Activated CD8-positive, alpha-beta memory T cell treated with anti-CD3 and anti-CD28 coated beads for 1 hour (primary cell): Measurements from ENCODE around the gene PRKX.
"Not testable (repeated sequence)": the region's sequence is repeated elsewhere in the genome, so short reads cannot be mapped to it uniquely, and the experiment has no call there.

Experiments
- DNase-seq, 2 donors: peaks; one replicate each; pipeline ENCODE4 v3.0.0-alpha.2; 2020; ENCODE audit warnings: low read depth in 1 of 2; ENCODE audit errors: extremely low read depth in 1 of 2

The PRKX gene

DNA sequence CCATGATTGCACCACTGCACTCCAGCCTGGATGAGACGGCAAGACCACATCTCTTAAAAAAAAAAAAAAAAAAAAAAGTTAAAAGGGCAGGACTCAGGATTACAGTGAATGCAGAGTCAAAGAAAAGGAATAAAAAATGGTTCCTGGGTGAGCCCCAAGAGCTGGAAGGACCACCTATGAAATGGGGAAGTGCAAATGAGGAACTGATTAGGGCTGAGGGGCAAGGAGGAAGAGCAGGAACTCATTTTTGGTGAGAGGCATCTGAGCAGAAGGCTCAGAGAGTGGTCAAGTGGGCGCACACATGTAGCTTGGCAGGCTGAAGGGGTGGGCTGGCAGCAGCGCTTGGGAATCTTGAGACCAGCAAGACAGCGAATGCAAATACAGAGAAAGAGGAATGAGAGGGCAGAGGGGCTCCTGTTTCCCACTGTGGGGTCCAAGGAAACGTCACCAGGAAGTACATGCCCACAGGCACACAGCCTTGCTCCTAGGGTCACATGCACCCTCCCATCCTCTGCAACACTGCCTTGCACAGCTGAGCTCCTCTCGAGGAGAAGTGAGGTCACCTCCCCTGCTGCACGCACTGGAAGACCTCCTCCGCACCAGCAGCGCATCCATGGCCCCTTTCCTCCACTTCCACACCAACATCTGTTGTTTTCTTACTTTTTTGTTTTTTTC lies 49.7 kb downstream of the PRKX start:
- not testable (repeated sequence) for DNase-seq

DNA sequence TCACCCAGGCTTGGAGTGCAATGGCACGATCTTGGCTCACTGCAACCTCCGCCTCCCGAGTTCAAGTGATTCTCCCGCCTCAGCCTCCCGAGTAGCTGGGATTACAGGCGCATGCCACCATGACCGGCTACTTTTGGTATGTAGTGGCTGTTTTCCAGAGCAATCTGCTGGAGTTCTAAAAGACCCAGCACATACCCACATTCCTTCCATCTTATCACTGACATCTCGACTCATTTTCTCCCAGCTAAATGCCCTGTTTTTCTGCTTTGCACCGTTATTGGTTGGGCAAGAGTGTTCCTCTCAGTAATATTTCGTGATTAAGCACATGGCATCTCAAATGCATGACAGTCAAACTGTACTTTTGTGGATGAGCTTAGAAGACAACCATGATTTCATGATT lies 53.7 kb downstream of the PRKX start:
- no peak for DNase-seq

DNA sequence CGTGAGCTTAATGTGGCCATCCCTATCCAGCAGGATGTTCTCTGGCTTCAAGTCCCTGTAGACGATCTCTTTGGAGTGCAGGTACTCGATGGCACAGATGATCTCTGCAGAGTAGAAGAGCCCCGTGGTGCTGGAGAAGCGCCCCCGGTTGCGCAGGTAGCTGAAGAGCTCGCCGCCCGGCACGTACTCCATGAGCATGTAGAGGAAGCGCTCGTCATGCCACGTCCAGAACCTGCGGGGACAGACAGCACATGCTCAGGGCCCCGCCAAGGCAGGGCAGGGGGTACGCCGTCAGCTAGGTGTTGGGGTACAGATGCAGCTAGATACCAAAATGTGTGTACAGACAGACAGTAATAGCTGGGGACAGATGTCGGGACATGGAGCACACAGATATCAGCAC lies 58.3 kb downstream of the PRKX start:
- DNase-seq = no peak

DNA sequence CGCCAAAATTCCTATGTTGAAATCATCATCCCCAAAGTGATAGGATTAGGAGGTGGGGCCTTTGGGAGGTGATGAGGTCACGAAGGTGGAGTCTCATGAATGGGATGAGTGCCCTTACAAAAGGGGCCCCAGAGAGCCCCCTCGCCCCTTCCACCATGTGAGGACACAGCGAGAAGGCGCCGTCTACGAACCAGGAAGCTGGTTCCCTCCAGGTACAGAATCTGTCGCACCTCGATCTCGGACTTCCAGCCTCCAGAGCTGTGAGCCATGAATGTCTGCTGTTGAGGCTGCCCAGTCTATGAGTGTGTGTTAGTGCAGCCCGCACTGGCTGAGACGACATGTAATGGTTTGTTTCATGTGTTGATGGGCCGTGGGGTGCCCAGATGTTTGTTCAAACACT lies 60.3 kb downstream of the PRKX start:
- no peak for DNase-seq

DNA sequence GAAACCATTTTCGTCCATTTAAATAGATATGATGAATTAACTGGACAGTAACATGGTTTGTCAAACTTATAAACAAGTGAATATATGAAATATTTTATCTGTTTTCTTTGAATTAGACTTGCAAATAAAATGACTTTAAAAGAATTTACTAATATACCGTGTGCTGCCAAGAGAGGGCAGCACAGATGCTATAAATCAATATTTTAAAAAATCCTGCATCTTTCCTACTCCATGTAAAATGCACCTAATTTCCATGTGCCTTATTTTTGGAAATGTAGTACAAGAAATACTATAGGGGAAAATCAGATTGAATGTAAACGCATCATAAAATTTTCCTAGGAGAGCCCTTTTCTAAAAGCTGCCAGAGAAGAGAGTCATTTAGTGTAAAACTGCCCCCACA lies 62.2 kb downstream of the PRKX start:
- no peak for DNase-seq

DNA sequence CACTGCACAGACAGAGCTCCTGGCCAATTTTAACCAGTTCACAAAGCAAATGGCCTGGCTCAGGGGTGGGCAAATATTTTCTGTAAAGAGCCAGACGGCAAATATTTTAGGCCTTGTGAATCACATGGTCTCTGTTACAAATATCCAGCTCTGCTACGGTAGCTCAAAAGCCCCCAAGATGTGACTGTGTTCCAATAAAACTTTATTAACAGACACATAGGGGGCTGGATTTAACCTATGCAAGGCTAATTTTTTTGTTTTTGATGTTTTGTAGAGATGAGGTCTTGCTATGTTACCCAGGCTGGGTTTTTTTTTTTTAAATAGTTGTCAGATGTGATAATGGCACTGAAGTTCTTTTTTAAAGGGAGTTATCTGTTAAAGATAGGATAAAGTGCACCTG lies 65.4 kb downstream of the PRKX start:
- DNase-seq = no peak

DNA sequence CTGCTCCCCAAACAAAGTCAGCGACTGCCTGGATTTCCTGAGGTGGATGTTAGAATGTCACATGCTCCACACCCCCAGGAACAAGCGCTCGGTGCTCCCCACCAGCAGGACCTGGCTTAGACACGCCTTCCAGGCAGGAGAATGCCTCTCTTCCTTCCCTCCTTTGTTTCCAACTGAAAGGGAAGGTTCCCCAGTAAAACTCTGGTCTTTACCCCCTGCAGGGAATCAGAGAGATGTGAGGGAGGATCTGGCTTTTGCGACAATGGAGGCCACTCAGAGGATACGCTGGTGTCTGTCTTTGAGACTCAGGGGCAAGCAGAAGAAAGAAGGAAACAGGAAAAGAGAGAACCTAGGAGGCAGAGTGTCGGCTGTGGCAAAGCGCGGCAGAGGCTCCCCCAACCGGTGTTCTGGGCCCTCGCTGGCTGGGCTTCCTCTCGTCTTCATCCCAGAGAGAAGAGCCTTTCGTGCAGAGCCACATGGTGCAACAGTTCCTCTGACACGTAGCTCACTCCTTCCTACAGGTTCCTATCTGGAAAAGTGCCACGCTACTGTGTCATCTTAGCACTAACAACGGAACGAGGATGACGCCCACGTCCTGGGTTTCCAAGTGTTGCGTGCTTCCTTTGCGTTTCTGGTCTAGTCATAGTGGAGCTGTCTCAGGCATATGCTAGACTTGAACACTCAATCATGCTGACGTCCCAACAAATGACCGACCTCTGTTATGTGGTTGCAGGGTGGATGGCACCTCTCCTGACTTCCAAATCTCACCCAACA lies 73.4 kb downstream of the PRKX start:
- not testable (repeated sequence) for DNase-seq

DNA sequence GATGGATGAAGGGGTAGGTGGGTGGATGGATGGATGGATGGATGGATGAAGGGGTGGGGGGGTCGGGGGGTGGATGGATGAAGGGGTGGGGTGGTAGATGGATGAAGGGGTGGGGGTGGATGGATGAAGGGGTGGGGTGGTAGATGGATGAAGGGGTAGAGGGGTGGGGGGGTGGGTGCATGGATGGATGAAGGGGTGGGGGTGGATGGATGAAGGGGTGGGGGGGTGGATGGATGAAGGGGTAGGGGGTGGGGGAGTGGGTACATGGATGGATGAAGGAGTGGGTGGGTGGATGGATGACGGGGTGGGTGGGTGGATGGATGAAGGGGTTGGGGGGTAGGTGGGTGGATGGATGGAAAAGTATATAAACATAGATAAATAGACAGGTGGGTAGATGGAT lies 74.2 kb downstream of the PRKX start:
- no peak for DNase-seq

DNA sequence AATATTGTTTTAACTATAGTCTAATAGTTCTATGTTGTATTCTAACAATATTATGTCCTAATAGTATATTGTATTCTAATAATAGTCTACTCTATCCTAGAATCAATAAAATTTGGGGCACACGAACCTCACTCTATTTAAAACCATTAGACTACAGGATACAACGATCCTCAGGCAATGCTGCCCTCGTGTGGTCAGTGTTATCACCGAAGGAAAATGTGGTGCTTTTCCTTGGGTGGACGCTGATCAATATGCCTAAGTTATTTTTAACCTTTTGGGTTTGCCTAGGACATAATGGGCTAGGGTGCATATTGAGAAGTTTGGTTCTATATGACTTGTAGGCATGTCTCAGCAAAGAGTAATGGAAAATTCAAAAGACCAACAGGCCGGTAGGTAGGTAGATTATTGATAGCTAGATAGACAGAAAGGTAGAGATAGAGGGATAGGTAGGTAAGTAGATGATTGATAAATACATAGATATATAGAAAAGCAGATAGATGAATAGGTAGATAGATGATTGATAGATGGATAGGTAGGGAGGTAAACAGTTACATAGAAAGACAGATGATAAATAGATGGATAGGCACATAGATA lies 75.1 kb downstream of the PRKX start:
- DNase-seq = peak in 1 of 2 donors; percentile 8

DNA sequence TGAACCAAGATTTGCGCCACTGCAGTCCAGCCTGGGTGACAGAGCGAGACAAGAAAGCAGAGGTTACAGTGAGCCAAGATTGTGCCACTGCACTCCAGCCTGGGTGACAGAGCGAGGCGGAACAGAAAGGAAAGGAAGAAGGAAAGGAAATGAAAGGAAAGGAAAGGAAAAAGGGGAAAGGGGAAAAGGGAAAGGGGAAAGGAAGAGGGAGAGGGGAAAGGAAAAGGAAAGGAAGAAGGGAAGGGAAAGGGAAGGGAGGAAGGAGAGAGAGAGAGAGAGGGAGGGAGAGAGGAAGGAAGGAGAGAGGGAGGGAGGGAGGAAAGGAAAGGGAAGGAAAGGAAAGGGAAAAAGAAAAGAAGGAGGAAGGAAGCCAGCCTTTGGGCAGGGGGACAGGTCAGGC lies 76.6 kb downstream of the PRKX start:
- no peak for DNase-seq

DNA sequence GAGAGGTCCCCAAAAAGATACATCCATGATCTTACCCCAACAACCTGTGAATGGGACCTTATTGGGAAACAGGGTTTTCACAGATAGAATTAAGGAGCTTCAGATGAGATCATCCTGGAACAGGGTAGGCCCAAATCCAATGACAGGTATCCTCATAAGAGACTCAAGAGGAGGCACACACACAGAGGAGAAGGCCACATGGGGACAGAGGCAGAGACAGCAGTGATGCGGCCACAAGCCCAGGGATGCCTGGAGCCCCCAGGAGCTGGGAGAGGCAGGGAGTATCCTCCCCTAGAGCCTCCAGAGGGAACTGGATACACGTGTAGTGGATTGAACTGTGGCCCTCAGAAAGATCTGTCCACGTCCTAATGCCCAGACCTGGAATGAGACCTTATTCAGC lies 82.3 kb downstream of the PRKX start:
- DNase-seq = no peak

DNA sequence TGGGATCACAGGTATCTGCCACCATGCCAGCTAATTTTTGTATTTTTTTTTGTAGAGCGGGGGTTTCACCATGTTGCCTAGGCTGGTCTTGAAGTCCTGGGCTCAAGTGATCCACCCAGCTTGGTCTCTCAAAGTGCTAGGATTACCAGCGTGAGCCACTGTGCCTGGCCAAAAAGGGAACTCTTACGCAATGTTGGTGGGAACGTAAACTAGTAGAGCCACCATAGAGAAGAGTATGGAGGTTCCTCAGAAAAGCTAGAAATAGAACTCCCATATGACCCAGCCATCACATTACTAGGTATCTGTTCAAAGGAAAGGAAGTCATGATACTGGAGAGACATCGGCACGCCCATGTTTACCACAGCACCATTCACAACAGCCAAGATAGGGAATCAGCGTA lies 85.9 kb downstream of the PRKX start:
- no peak for DNase-seq

DNA sequence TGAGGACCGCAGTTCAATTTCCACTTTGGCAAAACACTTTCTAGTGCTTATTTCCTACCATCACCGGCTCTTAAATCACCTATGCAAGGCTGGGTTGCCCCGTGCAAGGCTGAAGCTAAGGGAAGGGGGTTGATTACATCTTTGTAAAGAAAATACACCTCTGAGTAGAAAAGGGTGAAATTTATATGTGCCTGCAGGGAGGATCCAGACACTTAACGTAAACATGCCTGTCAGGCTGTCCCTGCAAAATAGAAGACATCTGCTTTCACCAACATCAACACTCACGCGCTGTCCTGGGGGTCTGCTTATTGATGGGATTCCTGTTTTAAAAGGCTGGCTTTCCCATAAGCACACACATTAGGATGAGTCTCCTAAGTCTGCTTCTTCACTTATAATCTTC lies 92.0 kb downstream of the PRKX start:
- no peak for DNase-seq

DNA sequence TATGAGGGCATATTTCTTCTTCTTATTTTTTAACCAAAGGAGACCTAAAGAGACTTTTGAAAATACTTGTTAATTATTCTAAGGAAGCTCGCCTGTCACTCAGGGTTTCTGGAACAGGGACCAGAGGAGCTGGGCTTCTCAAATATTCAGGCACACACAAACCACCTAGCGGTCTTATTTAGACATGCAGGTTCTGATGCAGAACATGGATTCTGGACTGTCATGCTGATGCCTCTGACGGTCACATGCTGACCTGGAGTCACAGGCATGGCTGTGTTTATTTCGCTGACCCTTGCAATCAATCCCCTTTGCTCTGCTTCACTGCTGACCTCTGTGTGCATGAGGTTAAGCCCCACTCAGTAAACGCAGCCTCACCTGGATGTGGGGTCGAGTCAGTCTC lies 101.7 kb downstream of the PRKX start:
- DNase-seq = not testable (repeated sequence)

DNA sequence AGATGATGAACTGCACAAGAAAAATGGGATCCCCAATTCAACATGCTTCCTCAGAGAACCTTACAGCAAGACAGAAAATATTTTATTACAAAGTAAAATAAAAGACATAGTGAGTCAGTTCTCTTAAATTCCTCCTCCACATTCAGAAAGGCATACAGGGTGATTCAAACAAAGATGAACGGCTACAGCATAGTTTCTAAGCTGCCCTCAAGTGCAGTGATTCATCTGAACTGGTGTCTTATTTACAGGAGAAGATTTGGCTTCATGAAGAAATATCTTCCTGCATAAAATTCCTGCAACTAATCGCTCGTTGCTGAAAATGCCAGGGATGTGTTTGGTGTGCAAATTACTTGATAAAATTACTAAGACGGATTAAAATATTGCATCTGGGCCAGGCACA lies 103.6 kb downstream of the PRKX start:
- no peak for DNase-seq

DNA sequence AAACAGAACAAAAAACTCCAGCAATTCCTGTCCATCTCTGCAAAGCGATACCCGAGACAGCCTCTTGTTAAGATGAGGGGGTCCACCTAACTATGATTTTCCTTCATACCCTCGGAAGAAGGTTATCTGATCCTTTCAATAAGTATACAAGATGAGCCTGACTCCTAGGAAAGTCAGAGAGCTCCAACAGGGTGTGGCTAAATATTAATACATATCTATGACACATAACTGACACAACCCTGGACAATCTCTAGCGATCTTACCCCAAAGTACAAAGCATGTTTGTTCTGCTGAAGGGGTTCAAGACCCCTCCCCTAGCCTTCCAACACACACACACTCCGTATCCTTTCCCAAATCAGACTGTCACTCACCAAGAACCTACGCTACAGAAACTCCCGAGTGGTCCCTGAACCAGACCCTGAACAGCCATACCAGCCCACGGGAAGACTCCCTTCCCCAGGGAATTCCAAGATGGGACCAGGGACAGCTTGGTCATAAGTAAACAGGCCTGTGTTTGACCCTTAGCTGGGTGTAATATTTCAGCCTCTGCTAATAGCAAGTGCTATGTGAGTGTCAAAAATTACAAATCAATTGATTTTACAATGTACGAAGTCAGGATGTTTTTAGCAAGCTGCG lies 110.3 kb downstream of the PRKX start:
- no peak for DNase-seq

DNA sequence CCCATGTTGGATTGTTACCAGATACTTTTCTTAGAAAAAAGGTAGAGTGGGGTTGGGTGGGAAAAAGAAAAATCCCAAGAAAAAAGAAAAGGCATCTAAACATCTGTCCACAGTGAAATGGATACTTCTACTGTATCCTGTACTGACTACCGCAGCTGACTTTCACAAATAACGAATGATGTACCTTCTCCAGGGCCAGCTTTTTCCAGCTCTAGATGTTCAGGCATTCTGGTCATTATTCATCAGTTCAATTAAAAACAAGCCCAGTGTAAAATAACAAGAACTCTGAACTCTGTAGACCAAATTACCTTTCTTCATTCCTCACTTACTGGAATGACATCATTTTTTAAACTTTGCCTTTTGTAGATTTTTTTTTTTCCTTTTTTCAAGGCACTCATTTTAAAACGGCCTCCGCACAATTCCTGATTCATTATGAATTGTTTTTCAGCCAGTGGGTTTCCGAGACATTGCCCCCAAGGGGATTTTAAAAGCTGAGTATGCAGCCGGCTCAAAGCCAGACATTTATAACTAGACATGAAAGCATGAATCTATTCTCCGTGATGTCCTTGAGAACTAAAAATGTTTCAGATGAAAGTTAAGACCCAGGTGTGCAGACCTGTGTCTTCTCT lies 113.5 kb downstream of the PRKX start:
- no peak for DNase-seq

DNA sequence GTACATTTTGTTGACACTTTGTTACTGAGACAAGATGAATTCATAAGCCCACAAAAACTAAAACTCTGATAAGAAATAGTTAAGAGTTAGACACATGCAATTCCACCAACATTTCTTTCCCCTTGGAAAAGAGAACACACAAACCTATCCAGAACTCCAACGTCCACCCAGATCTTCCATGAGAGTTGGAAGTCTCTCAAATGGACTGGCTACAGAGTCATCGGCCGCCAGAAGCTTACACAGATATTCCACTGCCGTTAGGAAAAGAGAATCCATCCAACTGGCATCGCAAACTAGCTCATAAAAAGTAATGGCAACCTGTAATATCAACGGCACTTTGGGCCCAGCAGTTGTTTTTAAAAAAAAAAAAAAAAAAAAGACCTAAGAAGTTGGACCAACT lies 114.7 kb downstream of the PRKX start:
- no peak for DNase-seq

DNA sequence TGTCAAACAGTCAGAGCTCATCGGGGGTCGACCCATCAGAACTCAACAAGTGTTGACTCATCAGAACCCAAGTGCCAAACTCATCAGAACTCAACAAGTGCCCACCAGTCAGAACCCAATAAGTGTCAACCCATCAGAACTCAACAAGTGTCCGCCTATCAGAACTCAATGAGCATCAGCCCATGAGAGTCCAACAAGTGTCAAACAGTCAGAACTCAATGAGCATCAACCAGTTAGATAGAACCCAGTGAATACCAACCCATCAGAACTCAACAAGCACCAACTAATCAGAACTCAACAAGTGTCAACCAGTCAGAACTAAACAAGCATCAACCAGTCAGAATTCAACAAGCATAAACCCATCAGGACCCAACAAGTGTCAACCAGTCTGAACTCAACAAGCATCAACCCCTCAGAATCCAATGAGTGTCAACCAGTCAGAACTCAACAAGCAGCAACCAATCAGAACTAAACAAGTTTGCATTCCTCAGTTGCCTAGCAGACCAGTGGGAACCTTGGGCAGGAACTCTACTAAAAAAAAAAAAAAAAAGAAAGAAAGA lies 115.3 kb downstream of the PRKX start:
- DNase-seq = no peak

DNA sequence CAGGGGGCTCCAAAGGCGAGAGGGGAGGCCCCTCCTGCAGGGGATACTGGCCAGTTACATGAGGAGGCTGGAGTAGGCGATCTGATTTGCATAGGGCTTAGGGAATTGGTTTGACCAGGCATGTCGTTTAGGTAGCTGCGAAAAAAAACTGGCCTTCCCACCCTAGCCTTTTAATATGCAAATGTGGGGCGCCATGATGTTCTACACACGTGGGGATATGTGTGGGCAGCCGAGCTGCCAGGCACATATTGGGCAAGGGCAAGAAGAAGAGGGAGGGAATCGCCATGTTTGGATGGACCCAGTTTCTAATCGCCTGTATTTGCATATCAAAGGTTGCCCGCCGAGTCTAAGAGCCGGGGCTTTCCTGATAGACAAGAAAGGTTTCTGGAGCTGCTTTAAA lies 121.3 kb downstream of the PRKX start:
- DNase-seq = no peak

DNA sequence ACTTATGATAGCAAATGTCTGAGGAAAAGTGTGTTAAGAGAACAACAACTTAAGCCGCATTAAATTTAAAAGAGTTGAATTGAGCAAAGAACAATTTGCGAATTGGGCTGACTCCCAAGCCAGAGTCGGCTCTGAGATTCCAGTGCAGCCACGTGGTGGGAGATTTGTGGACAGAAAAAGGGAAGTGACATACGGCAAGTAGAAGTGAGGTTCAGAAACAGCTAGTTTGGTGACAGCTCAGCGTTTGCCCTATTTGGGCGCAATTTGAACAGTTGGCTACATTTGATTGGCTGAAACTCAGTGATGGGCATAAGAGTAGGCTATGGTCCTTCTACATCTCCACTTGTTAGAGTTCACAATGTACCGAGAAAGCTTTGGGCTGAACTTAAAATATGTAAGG lies 124.0 kb downstream of the PRKX start:
- no peak for DNase-seq
